HCT116 (cell line): ENCODE results near the gene UBL5. TPM values are rescaled to one million over a fixed set of nuclear protein-coding genes. Genes with fewer than 3 reads are reported as not detected.

Experiments used
- ATAC-seq: fragments of 200-7000 bp; cut with Tn5 transposase; 2 replicates; pipeline ENCODE4 v1.9.1; 2020; ENCODE audit warnings: mild to moderate bottlenecking, moderate library complexity
- BruUV-seq: library from RNA; stranded (reverse); fragments of 400-500 nt; replicated peaks from 2 replicates; lab custom pipeline; 2021; lab: Mats Ljungman, UMichigan
- CTCF ChIA-PET: fragments of 300-600 bp; sonication (Branson Sonifier 250); formaldehyde crosslinking; loops from one replicate; lab custom pipeline; 2021; ENCODE audit warnings: antibody characterized with exemption; lab: Charles Lee
- POLR2A ChIA-PET: fragments of 300-600, 350-600 bp; sonication (Branson Sonifier 250); formaldehyde crosslinking; loops from one replicate; lab custom pipeline; 2021; ENCODE audit warnings: antibody characterized with exemption; lab: Charles Lee
- RAD21 ChIA-PET, 2 experiments: fragments of 300-600 bp; sonication (Branson Sonifier 250); formaldehyde crosslinking; loops; one replicate each; lab custom pipeline; 2023; ENCODE audit warnings: low total read pairs in 2 of 2; ENCODE audit not compliant: uncharacterized antibody in 2 of 2, unreplicated experiment in 2 of 2, low non-redundant PET in 1 of 2; lab: Charles Lee
- DNase-seq: peaks from one replicate; pipeline ENCODE4 v3.0.0-alpha.2; 2010; ENCODE audit warnings: low read depth, low spot score
- H2AFZ ChIP-seq: fragments of 200-600 bp; shearing (Covaris generic), sonication (generic); 2 replicates; pipeline ENCODE4 v1.6.1; 2017; ENCODE audit warnings: low read depth, mixed run types, mixed read lengths, antibody characterized with exemption, low read length; ENCODE audit not compliant: poor library complexity, severe bottlenecking
- H3K27ac ChIP-seq: 2 replicates; pipeline ENCODE4 v1.5.1; 2012; ENCODE audit warnings: low read depth, low read length
- H3K27me3 ChIP-seq: fragments of 200-600 bp; sonication (generic); 2 replicates; pipeline ENCODE4 v1.6.1; 2016; ENCODE audit warnings: mixed run types, low read length, mixed read lengths; ENCODE audit not compliant: insufficient read depth
- H3K36me3 ChIP-seq, 2 experiments: fragments of 200-500 bp in 1 of 2; fragments of 200-600 bp in 1 of 2; sonication (Bioruptor generic) in 1 of 2; sonication (generic) in 1 of 2; 2 replicates each; pipeline versions ENCODE4 v1.5.1 to v1.6.1; 2014 to 2016; ENCODE audit warnings: low read length in 2 of 2, inconsistent platforms in 1 of 2, mixed read lengths in 1 of 2, mixed run types in 1 of 2; ENCODE audit not compliant: insufficient read depth in 2 of 2, control insufficient read depth in 1 of 2
- H3K4me1 ChIP-seq, 2 experiments: fragments of 200-600 bp in 1 of 2; sonication (generic) in 1 of 2; 2 replicates each; pipeline versions ENCODE4 v1.5.1 to v1.6.1; 2012 to 2017; ENCODE audit warnings: low read length in 2 of 2, inconsistent platforms in 1 of 2, mild to moderate bottlenecking in 1 of 2, mixed read lengths in 1 of 2, mixed run types in 1 of 2, moderate library complexity in 1 of 2; ENCODE audit not compliant: insufficient read depth in 2 of 2, control insufficient read depth in 1 of 2
- H3K4me2 ChIP-seq: fragments of 200-600 bp; sonication (generic); 2 replicates; pipeline ENCODE4 v1.6.1; 2017; ENCODE audit warnings: mixed run types, low read length, mixed read lengths
- H3K4me3 ChIP-seq, 2 experiments: fragments of 200-600 bp in 1 of 2; sonication (generic) in 1 of 2; replicated peaks in 1 of 2; 2 replicates each; pipeline ENCODE4 v1.5.1; 2011 to 2016; ENCODE audit warnings: low read length in 2 of 2, control low read depth in 1 of 2, low read depth in 1 of 2, mild to moderate bottlenecking in 1 of 2, mixed read lengths in 1 of 2, mixed run types in 1 of 2
- H3K79me2 ChIP-seq: fragments of 200-600 bp; sonication (generic); 2 replicates; pipeline ENCODE4 v1.6.1; 2017; ENCODE audit warnings: mild to moderate bottlenecking, mixed run types, low read length, moderate library complexity, mixed read lengths; ENCODE audit not compliant: insufficient read depth
- H3K9ac ChIP-seq: fragments of 200-600 bp; sonication (generic); 2 replicates; pipeline ENCODE4 v1.6.1; 2016; ENCODE audit warnings: low read length, mixed read lengths
- H3K9me2 ChIP-seq: fragments of 200-600 bp; sonication (generic), shearing (Covaris generic); 2 replicates; pipeline ENCODE4 v1.6.1; 2017; ENCODE audit warnings: mixed run types, mild to moderate bottlenecking, moderate library complexity; ENCODE audit not compliant: insufficient read depth
- H3K9me3 ChIP-seq, 2 experiments: fragments of 200-500 bp in 1 of 2; fragments of 200-600 bp in 1 of 2; sonication (Bioruptor generic) in 1 of 2; sonication (generic) in 1 of 2; 2 replicates each; pipeline ENCODE4 v1.6.1; 2014 to 2017; ENCODE audit warnings: low read length in 2 of 2, mixed read lengths in 2 of 2, inconsistent platforms in 1 of 2, low read depth in 1 of 2, mild to moderate bottlenecking in 1 of 2, mixed run types in 1 of 2, moderate library complexity in 1 of 2; ENCODE audit not compliant: control insufficient read depth in 1 of 2, insufficient read depth in 1 of 2
- H4K20me1 ChIP-seq: fragments of 200-600 bp; sonication (generic), shearing (Covaris generic); 2 replicates; pipeline ENCODE4 v1.6.1; 2017; ENCODE audit warnings: mixed run types, mild to moderate bottlenecking, moderate library complexity; ENCODE audit not compliant: insufficient read depth
- ATF3 ChIP-seq: IDR thresholded peaks from 2 replicates; pipeline ENCODE4 v1.6.1; 2012
- CBX3 ChIP-seq: IDR thresholded peaks from 2 replicates; pipeline ENCODE4 v1.6.1; 2012; ENCODE audit warnings: low read depth
- CEBPB ChIP-seq: IDR thresholded peaks from 2 replicates; pipeline ENCODE4 v1.6.1; 2012; ENCODE audit warnings: low read depth
- CTCF ChIP-seq, 3 experiments: fragments of 200-600 bp in 1 of 3; sonication (generic) in 1 of 3; IDR thresholded peaks in 2 of 3; conservative IDR thresholded peaks in 1 of 3; 2 replicates each; pipeline ENCODE4 v1.5.1; 2012 to 2017; ENCODE audit warnings: low read depth in 2 of 3, low read length in 2 of 3, antibody characterized with exemption in 1 of 3, borderline replicate concordance in 1 of 3, control low read depth in 1 of 3, mild to moderate bottlenecking in 1 of 3, mixed read lengths in 1 of 3, mixed run types in 1 of 3, moderate library complexity in 1 of 3; ENCODE audit not compliant: insufficient read depth in 1 of 3
- ELF1 ChIP-seq: IDR thresholded peaks from 2 replicates; pipeline ENCODE4 v1.6.1; 2012; ENCODE audit warnings: low read depth, borderline replicate concordance
- FOSL1 ChIP-seq: IDR thresholded peaks from 2 replicates; pipeline ENCODE4 v1.6.1; 2012; ENCODE audit warnings: low read depth
- JUND ChIP-seq: IDR thresholded peaks from 2 replicates; pipeline ENCODE4 v1.6.1; 2012
- MAX ChIP-seq: IDR thresholded peaks from 2 replicates; pipeline ENCODE4 v1.6.1; 2012
- POLR2A ChIP-seq: IDR thresholded peaks from 2 replicates; pipeline ENCODE4 v1.7.0; 2011; ENCODE audit warnings: borderline replicate concordance; ENCODE audit not compliant: insufficient read depth, insufficient read length; ENCODE audit errors: extremely low read depth
- SIN3A ChIP-seq: IDR thresholded peaks from 2 replicates; pipeline ENCODE4 v1.6.1; 2012; ENCODE audit warnings: low read depth
- SP1 ChIP-seq: IDR thresholded peaks from 2 replicates; pipeline ENCODE4 v1.6.1; 2012; ENCODE audit warnings: low read depth
- SRF ChIP-seq: IDR thresholded peaks from 2 replicates; pipeline ENCODE4 v1.6.1; 2012; ENCODE audit warnings: low read depth
- YY1 ChIP-seq: IDR thresholded peaks from 2 replicates; pipeline ENCODE4 v1.6.1; 2011; ENCODE audit warnings: low read length, low read depth, moderate library complexity, mild to moderate bottlenecking; ENCODE audit not compliant: insufficient replicate concordance; ENCODE audit errors: extremely low read depth
- ZFX ChIP-seq: fragments of 450-650 bp; IDR thresholded peaks from 2 replicates; pipeline ENCODE4 v1.6.1; 2017
- intact Hi-C: fragments of 100-400 bp; cut with micrococcal nuclease; formaldehyde crosslinking; loops from 2 replicates; pipeline ENCODE4 v1.10.0; 2022
- total RNA-seq: library from RNA; stranded (reverse); gene quantifications from one replicate; pipeline ENCODE4 v1.2.1, GENCODE V29; 2021; ENCODE audit not compliant: unreplicated experiment

The UBL5 gene
- total RNA-seq, 1 experiment from 2014 or later: 335 TPM

- peak overlapping the region; percentile 53; the same call in 1 of the 2 replicates for H3K9ac ChIP-seq
- intact Hi-C loops: no loop called here
- H3K4me1 ChIP-seq: peaks cover 19 to 33% of the 10 kb centered on the region in 2 experiments
- H4K20me1 ChIP-seq: no peaks in the 10 kb centered on the region
- DNase-seq (peak; percentile 58), ATAC-seq (peak; percentile 84)
- no peak for TF ChIP-seq SRF
- TF ChIP-seq ATF3: no peak
- no peak for TF ChIP-seq ELF1
- TF ChIP-seq SP1: peak; percentile 27; the same call in 1 of the 2 replicates
- TF ChIP-seq CTCF (IDR thresholded peaks at IDR 0.05 in 2 of 3, conservative IDR thresholded peaks at IDR 0.05 in 1 of 3; ENCODE audit: borderline replicate concordance in 1 of 3, insufficient read depth in 1 of 3, low read depth in 2 of 3, low read length in 2 of 3): no peak
- TF ChIP-seq JUND: peak; percentile 47; the same call in 1 of the 2 replicates
- no peak for TF ChIP-seq POLR2A
- no peak for TF ChIP-seq ZFX
- TF ChIP-seq YY1: no peak
- peak; percentile 85 for TF ChIP-seq FOSL1
- peak; percentile 77; the same call in 1 of the 2 replicates for TF ChIP-seq CBX3
- TF ChIP-seq SIN3A: no peak
- no peak for TF ChIP-seq CEBPB
- TF ChIP-seq MAX: peak; percentile 69; the same call in 1 of the 2 replicates
- POLR2A ChIA-PET: interaction anchor here (0.6 kb wide), 1 partner anchor 51 kb away, joined by 4 read pairs; no protein-coding TSS in a partner anchor
- peak overlapping the region; percentile 48; the same call in 1 of the 2 replicates for H3K27ac ChIP-seq
- H3K9me3 ChIP-seq: no peaks in the 10 kb centered on the region
- no peaks in the 10 kb centered on the region for H3K9me2 ChIP-seq
- RAD21 ChIA-PET: no interaction called here
- H3K4me3 ChIP-seq: peak overlapping the region in 1 of 2 experiments; percentile 19; a peak in 1 of 4 replicates
- CTCF ChIA-PET: no interaction called here
- H2AFZ ChIP-seq: no peak overlapping the region
- H3K36me3 ChIP-seq: no peaks in the 10 kb centered on the region
- BruUV-seq: no TSS peak
- no peaks in the 10 kb centered on the region for H3K27me3 ChIP-seq
- no peaks in the 10 kb centered on the region for H3K79me2 ChIP-seq
- H3K4me2 ChIP-seq: peak overlapping the region; percentile 70
Observed at GRCh38 chr19:9877780-9878510, 50.2 kb downstream of the UBL5 start.
